ENCODE data around the gene ATP2A3. TPM values are rescaled to one million over a fixed set of nuclear protein-coding genes. Genes with fewer than 3 reads are reported as not detected.

ATP2A3 gene
- total and polyA plus RNA-seq, 2 donors (not counting 3 experiments of a cell fraction or from before 2014, with no cell fraction given): 0.37 to 0.55 TPM

GRCh38 chr17:3974138-3974687, 10.0 kb upstream of the ATP2A3 start:
- Histone ChIP-seq H4K20me1 (replicated peaks; ENCODE audit: control insufficient read depth, extremely low read depth, insufficient read depth, low read length) (no peaks in the 10 kb centered on the region), H3K4me3 (replicated peaks in 1 of 3; ENCODE audit: insufficient read depth in 1 of 3, low read depth in 1 of 3, low read length in 3 of 3) (no peak overlapping the region), H3K9ac (replicated peaks; ENCODE audit: extremely low read depth, insufficient read depth, low read length) (no peak overlapping the region), H3K9me1 (replicated peaks; ENCODE audit: control insufficient read depth, extremely low read depth, insufficient read depth, low read length) (no peaks in the 10 kb centered on the region), H3K27me3 (ENCODE audit: control insufficient read depth in 2 of 2, insufficient read depth in 2 of 2, low read length in 2 of 2) (peaks cover 0 to 4% of the 10 kb centered on the region in 2 experiments), H3K27ac (ENCODE audit: insufficient read depth, low read depth, low read length) (no peak overlapping the region), H3K4me2 (ENCODE audit: insufficient read depth, low read length) (no peak overlapping the region), H3K4me1 (ENCODE audit: control insufficient read depth, extremely low read depth, insufficient read depth, low read length) (peaks cover 20% of the 10 kb centered on the region), H3K9me3 (replicated peaks; ENCODE audit: control insufficient read depth, insufficient read depth, low read length) (peaks cover 2% of the 10 kb centered on the region), H3K79me2 (ENCODE audit: control insufficient read depth, insufficient read depth, low read length) (no peaks in the 10 kb centered on the region), H3K36me3 (ENCODE audit: control insufficient read depth in 2 of 2, extremely low read depth in 1 of 2, insufficient read depth in 2 of 2, low read length in 2 of 2) (no peaks in the 10 kb centered on the region), H2AFZ (ENCODE audit: low read depth, low read length) (peak overlapping the region; percentile 1)
- DNase-seq (ENCODE audit: low read depth, low spot score) (peak; percentile 34), FAIRE-seq (peak; percentile 50)
- no TSS peak for BruUV-seq (replicated peaks)
- intact Hi-C loops (cut with micrococcal nuclease) (no loop called here), dilution Hi-C loops (cut with MboI; ENCODE audit: extremely low pct_ligation_motif_present, low sequenced_read_pairs) (no loop called here)
- ChIA-PET CTCF (interaction anchor here (1.8 kb wide), 1 partner anchor 9 kb away, joined by 8 read pairs; no protein-coding TSS in a partner anchor), POLR2A (no interaction called here)
- TF ChIP-seq POLR2A (IDR thresholded peaks at IDR 0.05; ENCODE audit: low read depth, low read length) (no peak), MAX (IDR thresholded peaks at IDR 0.05; ENCODE audit: insufficient read depth, insufficient read length) (no peak), FOS (IDR thresholded peaks at IDR 0.05; ENCODE audit: borderline replicate concordance, insufficient read depth, low read length) (no peak), POLR2AphosphoS5 (IDR thresholded peaks at IDR 0.05; ENCODE audit: insufficient read depth, low read depth, low read length) (no peak), JUN (IDR thresholded peaks at IDR 0.05; ENCODE audit: borderline replicate concordance, insufficient read depth, insufficient read length, low read depth) (no peak), EZH2 (IDR thresholded peaks at IDR 0.05; ENCODE audit: borderline replicate concordance, low read depth, low read length, severe bottlenecking) (no peak), MYC (IDR thresholded peaks at IDR 0.05; ENCODE audit: low read depth, low read length) (no peak), GATA2 (IDR thresholded peaks at IDR 0.05; ENCODE audit: insufficient read depth, insufficient read length, low read depth, low read length) (no peak), CTCF (IDR thresholded peaks at IDR 0.05; ENCODE audit: extremely low read depth in 1 of 2, insufficient read depth in 1 of 2, low read depth in 1 of 2, low read length in 2 of 2) (no peak)
